H1 (cell line): ENCODE data around the gene PRPF40B. TPM values are rescaled to one million over a fixed set of nuclear protein-coding genes. Genes with fewer than 3 reads are reported as not detected.

Source experiments
- CTCF ChIA-PET: fragments of 300-600 bp; sonication (Branson Sonifier 250); formaldehyde crosslinking; loops from one replicate; lab custom pipeline; 2021; ENCODE audit not compliant: partially characterized antibody; lab: Charles Lee
- POLR2A ChIA-PET: fragments of 300-600 bp; sonication (Branson Sonifier 250); formaldehyde crosslinking; loops from one replicate; lab custom pipeline; 2021; ENCODE audit warnings: inconsistent platforms; ENCODE audit not compliant: partially characterized antibody; lab: Charles Lee
- DNase-seq, 2 experiments: peaks; one replicate each; pipeline versions ENCODE4 v3.0.0 to v3.0.0-alpha.2; 2010 to 2022; ENCODE audit warnings: low spot score in 2 of 2, low read depth in 1 of 2, mixed read lengths in 1 of 2
- FAIRE-seq: peaks from 2 replicates; lab custom pipeline; 2011; peaks lifted over from hg19 to GRCh38; lab: Jason Lieb, UNC
- H2AFZ ChIP-seq: 2 replicates; pipeline ENCODE4 v1.8.1; 2012; ENCODE audit warnings: low read length, inconsistent platforms
- H2AK5ac ChIP-seq: 2 replicates; pipeline ENCODE4 v1.6.1; 2013; ENCODE audit warnings: low read depth, low read length
- H2BK120ac ChIP-seq: replicated peaks from 2 replicates; pipeline ENCODE3; 2013; ENCODE audit warnings: low read depth, low read length, inconsistent platforms
- H2BK12ac ChIP-seq: 2 replicates; pipeline ENCODE4 v1.6.1; 2013; ENCODE audit warnings: low read depth, low read length
- H2BK15ac ChIP-seq: 2 replicates; pipeline ENCODE4 v1.6.1; 2013; ENCODE audit warnings: low read length
- H2BK20ac ChIP-seq: 2 replicates; pipeline ENCODE4 v1.6.1; 2013; ENCODE audit warnings: low read length
- H2BK5ac ChIP-seq: 2 replicates; pipeline ENCODE4 v1.6.1; 2013; ENCODE audit warnings: low read depth, low read length
- H3K14ac ChIP-seq: 2 replicates; pipeline ENCODE4 v1.6.1; 2013; ENCODE audit warnings: inconsistent platforms; ENCODE audit not compliant: insufficient read length
- H3K18ac ChIP-seq: 2 replicates; pipeline ENCODE4 v1.6.1; 2013; ENCODE audit warnings: low read length; ENCODE audit errors: extremely low read depth
- H3K23ac ChIP-seq: 2 replicates; pipeline ENCODE4 v1.6.1; 2013; ENCODE audit warnings: inconsistent platforms; ENCODE audit not compliant: insufficient read length
- H3K23me2 ChIP-seq: 2 replicates; pipeline ENCODE4 v1.6.1; 2013; ENCODE audit warnings: low read depth, low read length
- H3K27ac ChIP-seq: 2 replicates; pipeline ENCODE4 v1.6.1; 2011; ENCODE audit warnings: low read depth, low read length, inconsistent platforms
- H3K27me3 ChIP-seq, 4 experiments: replicated peaks in 1 of 4; 1 replicate in 1 of 4; 2 replicates in 3 of 4; pipeline versions ENCODE4 v1.6.1 to v1.8.1; 2011 to 2013; ENCODE audit warnings: low read length in 3 of 4, mild to moderate bottlenecking in 3 of 4, inconsistent platforms in 2 of 4, mixed read lengths in 2 of 4, moderate library complexity in 1 of 4; ENCODE audit not compliant: control insufficient read depth in 3 of 4, insufficient read depth in 3 of 4; ENCODE audit errors: extremely low read depth in 1 of 4
- H3K36me3 ChIP-seq, 4 experiments: 2 replicates each; pipeline versions ENCODE4 v1.6.1 to v1.8.1; 2011 to 2013; ENCODE audit warnings: mild to moderate bottlenecking in 4 of 4, low read length in 3 of 4, moderate library complexity in 2 of 4, control low read depth in 1 of 4, inconsistent platforms in 1 of 4; ENCODE audit not compliant: insufficient read depth in 4 of 4, control insufficient read depth in 2 of 4
- H3K4ac ChIP-seq: replicated peaks from 2 replicates; pipeline ENCODE3; 2013; ENCODE audit warnings: low read length, low read depth, mixed read lengths, inconsistent platforms; ENCODE audit not compliant: insufficient read length
- H3K4me1 ChIP-seq, 4 experiments: replicated peaks in 1 of 4; 1 replicate in 1 of 4; 2 replicates in 3 of 4; pipeline versions ENCODE4 v1.6.1 to v1.8.1; 2011 to 2013; ENCODE audit warnings: low read length in 3 of 4, inconsistent platforms in 2 of 4, mixed read lengths in 1 of 4; ENCODE audit not compliant: insufficient read depth in 4 of 4, control insufficient read depth in 3 of 4
- H3K4me2 ChIP-seq, 2 experiments: 2 replicates each; pipeline versions ENCODE4 v1.6.1 to v1.8.1; 2011 to 2013; ENCODE audit warnings: low read depth in 2 of 2, low read length in 2 of 2, control low read depth in 1 of 2, inconsistent platforms in 1 of 2, mild to moderate bottlenecking in 1 of 2; ENCODE audit not compliant: insufficient read depth in 1 of 2
- H3K4me3 ChIP-seq, 4 experiments: fragments of 200-600, 300-600 bp in 1 of 4; sonication (generic), shearing (Covaris generic), sonication (Bioruptor Twin) in 1 of 4; 2 replicates each; pipeline versions ENCODE4 v1.5.1 to v1.8.1; 2011 to 2016; ENCODE audit warnings: low read length in 4 of 4, low read depth in 3 of 4, control low read depth in 2 of 4, inconsistent platforms in 2 of 4, mild to moderate bottlenecking in 2 of 4, mixed read lengths in 1 of 4, moderate library complexity in 1 of 4; ENCODE audit not compliant: insufficient read depth in 2 of 4; ENCODE audit errors: extremely low read depth in 1 of 4
- H3K56ac ChIP-seq: replicated peaks from 2 replicates; pipeline ENCODE3; 2013; ENCODE audit warnings: low read depth, mild to moderate bottlenecking, mixed read lengths, low read length, inconsistent platforms; ENCODE audit not compliant: insufficient read length
- H3K79me1 ChIP-seq: 2 replicates; pipeline ENCODE4 v1.6.1; 2013; ENCODE audit warnings: low read depth, low read length, control low read depth
- H3K79me2 ChIP-seq, 2 experiments: 2 replicates each; pipeline versions ENCODE4 v1.6.1 to v1.8.1; 2012 to 2013; ENCODE audit warnings: low read length in 2 of 2, mild to moderate bottlenecking in 2 of 2, inconsistent platforms in 1 of 2; ENCODE audit not compliant: insufficient read depth in 2 of 2, control insufficient read depth in 1 of 2
- H3K9ac ChIP-seq, 4 experiments: replicated peaks in 1 of 4; 1 replicate in 1 of 4; 2 replicates in 3 of 4; pipeline versions ENCODE4 v1.6.1 to v1.8.1; 2011 to 2013; ENCODE audit warnings: low read depth in 3 of 4, low read length in 3 of 4, control low read depth in 2 of 4, mild to moderate bottlenecking in 2 of 4, moderate library complexity in 2 of 4, inconsistent platforms in 1 of 4; ENCODE audit errors: extremely low read depth in 1 of 4
- H3K9me3 ChIP-seq, 2 experiments: 2 replicates each; pipeline versions ENCODE4 v1.6.1 to v1.8.1; 2012 to 2013; ENCODE audit warnings: mild to moderate bottlenecking in 2 of 2, moderate library complexity in 2 of 2, control low read depth in 1 of 2, inconsistent platforms in 1 of 2, low read depth in 1 of 2, low read length in 1 of 2, mixed read lengths in 1 of 2; ENCODE audit not compliant: insufficient read depth in 2 of 2
- H4K20me1 ChIP-seq, 2 experiments: replicated peaks in 1 of 2; 2 replicates each; pipeline versions ENCODE3 to v1.8.1; 2011 to 2013; ENCODE audit warnings: inconsistent platforms in 2 of 2, low read length in 2 of 2, mild to moderate bottlenecking in 1 of 2; ENCODE audit not compliant: insufficient read depth in 2 of 2, control insufficient read depth in 1 of 2
- H4K5ac ChIP-seq: 2 replicates; pipeline ENCODE4 v1.6.1; 2013; ENCODE audit warnings: low read length, low read depth, mixed read lengths, inconsistent platforms; ENCODE audit not compliant: insufficient read length
- H4K8ac ChIP-seq: 2 replicates; pipeline ENCODE4 v1.8.0; 2013; ENCODE audit warnings: mild to moderate bottlenecking, moderate library complexity, low read length, inconsistent platforms; ENCODE audit not compliant: insufficient read depth; ENCODE audit errors: extremely low read depth
- H4K91ac ChIP-seq: replicated peaks from 2 replicates; pipeline ENCODE3; 2013; ENCODE audit warnings: low read length, mixed read lengths, inconsistent platforms; ENCODE audit not compliant: insufficient read length
- ATF3 ChIP-seq: IDR thresholded peaks from 2 replicates; pipeline ENCODE4 v1.6.1; 2011; ENCODE audit warnings: low read depth, mild to moderate bottlenecking, low read length; ENCODE audit not compliant: insufficient read depth
- CHD2 ChIP-seq: IDR thresholded peaks from 2 replicates; pipeline ENCODE4 v1.6.1; 2012; ENCODE audit warnings: low read length, improper control_type of control experiment
- EZH2 ChIP-seq: fragments of 200-600 bp; sonication (generic); IDR thresholded peaks from 2 replicates; pipeline ENCODE4 v1.7.1; 2012; ENCODE audit warnings: low read depth, mild to moderate bottlenecking, moderate library complexity, low read length, inconsistent platforms; ENCODE audit not compliant: severe bottlenecking
- PHF8 ChIP-seq: fragments of 200-600 bp; sonication (generic); conservative IDR thresholded peaks from 2 replicates; pipeline ENCODE4 v1.7.1; 2012; ENCODE audit warnings: low read depth, mild to moderate bottlenecking, inconsistent platforms, low read length, moderate library complexity
- WGBS, 2 experiments: shearing (Covaris generic) in 1 of 2; methylation state at CpG; one replicate each; pipeline versions ENCODE4 v1.1.6 to v1.1.7; 2013 to 2015; ENCODE audit warnings: low lambda C conversion rate in 2 of 2, mixed read lengths in 2 of 2, inconsistent platforms in 1 of 2, low coverage in 1 of 2, missing lambda C conversion rate in 1 of 2; ENCODE audit not compliant: insufficient replicate concordance in 2 of 2, insufficient coverage in 1 of 2, insufficient read length in 1 of 2; ENCODE audit errors: extremely low coverage in 1 of 2, missing lambda C conversion rate in 1 of 2; 5-methylcytosine and 5-hydroxymethylcytosine counted together
- polyA plus RNA-seq, 7 experiments: library from polyadenylated mRNA; depleted of rRNA in 3 of 7; stranded (reverse) in 5 of 7; unstranded in 2 of 7; fragments of >200 nt in 5 of 7; fragments of 200-250 nt in 2 of 7; gene quantifications; 1 replicate in 5 of 7; 2 replicates in 1 of 7; 4 replicates in 1 of 7; pipeline versions ENCODE4 v1.2.1 to v1.2.3, GENCODE V29; 2011 to 2013; ENCODE audit warnings: missing spikeins in 2 of 7, mixed read lengths in 2 of 7
- total RNA-seq: library from RNA; stranded (reverse); fragmentation: NEBNext Ultra II Directional; extraction: Animal tissue kit (Norgen Biotek cat#: 25700); gene quantifications from 2 replicates; pipeline ENCODE4 v1.2.1, GENCODE V29; 2021

PRPF40B gene
- total and polyA plus RNA-seq, 2 of the 8 experiments (the other 6 are each of a cell fraction or from before 2014, with no cell fraction given): 14.4 to 24.4 TPM

- Histone ChIP-seq H3K9ac (no peak overlapping the region), H3K79me2 (no peaks in the 10 kb centered on the region), H3K4me2 (no peak overlapping the region), H3K79me1 (no peaks in the 10 kb centered on the region), H4K91ac (no peak overlapping the region), H3K9me3 (no peaks in the 10 kb centered on the region), H4K8ac (no peak overlapping the region), H4K5ac (no peak overlapping the region), H3K27ac (no peak overlapping the region), H3K4me3 (no peak overlapping the region), H3K14ac (no peak overlapping the region), H2AK5ac (no peak overlapping the region), H3K27me3 (peaks cover 0 to 4% (median 0%) of the 10 kb centered on the region in 4 experiments; a peak in 3 of 7 replicates), H3K36me3 (no peaks in the 10 kb centered on the region), H3K23ac (no peak overlapping the region), H3K23me2 (no peaks in the 10 kb centered on the region), H3K56ac (no peak overlapping the region), H4K20me1 (no peaks in the 10 kb centered on the region), H2BK15ac (no peak overlapping the region), H2AFZ (no peak overlapping the region), H2BK12ac (no peak overlapping the region), H2BK20ac (no peak overlapping the region), H3K4ac (no peak overlapping the region), H2BK5ac (no peak overlapping the region), H3K4me1 (no peaks in the 10 kb centered on the region), H2BK120ac (no peak overlapping the region), H3K18ac (no peak overlapping the region)
- ChIA-PET POLR2A (interaction anchor here (0.6 to 2.1 kb wide), 3 partner anchors 38 to 273 kb away, joined by 3 to 5 read pairs (median 5); partner anchors contain the start of gene TMBIM6), CTCF (interaction anchor here (0.6 to 3.2 kb wide), 12 partner anchors 10 to 442 kb away, joined by 3 to 15 read pairs (median 4); partner anchors contain the start of gene TMBIM6)
- 80% methylated on average over 5 of the region's 5 CpGs; no CpG with 5 or more reads in 1 of the 2 experiments for WGBS, 2 experiments
- peak in 1 of 2 experiments; percentile 29 for DNase-seq
- no peak for FAIRE-seq
- no peak for TF ChIP-seq ATF3
- no peak for TF ChIP-seq EZH2
- TF ChIP-seq CHD2: no peak
- TF ChIP-seq PHF8: no peak
These were observed 18.5 kb upstream of the PRPF40B start for GRCh38 chr12:49604856-49605255.
